KG1 (cell line): ENCODE results near the gene SNCAIP.

Source experiments
- DNase-seq: peaks from one replicate; lab custom pipeline; 2025; lab: John Stamatoyannopoulos, UW

The SNCAIP gene

GRCh38 chr5:122501089-122501435 is 189.0 kb downstream of the SNCAIP start:
- no peak for DNase-seq

- no peak for DNase-seq
These were observed 195.0 kb downstream of the SNCAIP start for GRCh38 chr5:122507045-122507444.

GRCh38 chr5:122507581-122507980 is 195.5 kb downstream of the SNCAIP start:
- no peak for DNase-seq

GRCh38 chr5:122508623-122509022 is 196.6 kb downstream of the SNCAIP start:
- DNase-seq = no peak
